ENCODE results near the gene FILIP1. TPM values are rescaled to one million over a fixed set of nuclear protein-coding genes. Genes with fewer than 3 reads are reported as not detected.

FILIP1 gene
- total RNA-seq, 4 donors from 2014 or later, result 2.2 to 9.3 (median 5.1) TPM

DNA sequence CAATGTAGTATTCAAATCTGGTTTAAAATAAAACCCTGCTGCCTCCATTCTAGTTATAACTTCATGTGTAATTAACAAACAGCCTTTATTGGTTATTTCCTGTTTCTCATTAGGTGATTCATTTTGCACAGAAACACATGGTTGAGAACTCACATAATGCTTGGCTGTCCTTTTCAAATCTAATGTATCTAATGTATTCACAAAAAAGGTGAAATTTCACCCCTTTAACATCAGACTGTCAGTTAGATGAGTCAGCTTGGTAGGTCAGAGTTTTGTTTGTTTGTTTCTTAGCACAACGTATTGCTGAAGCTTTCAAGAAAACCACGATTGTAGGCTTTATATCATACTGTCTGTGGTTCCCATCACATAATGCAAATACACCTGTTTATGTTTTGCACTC is 130.3 kb downstream of the FILIP1 start:
- Histone ChIP-seq H3K27ac (no peak overlapping the region), H3K9me3 (no peaks in the 10 kb centered on the region), H3K4me1 (peaks cover 0 to 3% of the 10 kb centered on the region in 2 donors), H3K27me3 (no peaks in the 10 kb centered on the region), H3K36me3 (no peaks in the 10 kb centered on the region), H3K4me3 (replicated peaks in 1 of 3) (no peak overlapping the region)
- 87 to 90% methylated on average over 2 of the region's 2 CpGs for WGBS, 2 donors
- intact Hi-C loops (cut with DNase I), result loop anchor here (10.0 kb wide), 1 partner anchor 161 kb away; no protein-coding TSS in a partner anchor
- no peak for TF ChIP-seq POLR2A (IDR thresholded peaks at IDR 0.05)
- TF ChIP-seq, protein P1, sequence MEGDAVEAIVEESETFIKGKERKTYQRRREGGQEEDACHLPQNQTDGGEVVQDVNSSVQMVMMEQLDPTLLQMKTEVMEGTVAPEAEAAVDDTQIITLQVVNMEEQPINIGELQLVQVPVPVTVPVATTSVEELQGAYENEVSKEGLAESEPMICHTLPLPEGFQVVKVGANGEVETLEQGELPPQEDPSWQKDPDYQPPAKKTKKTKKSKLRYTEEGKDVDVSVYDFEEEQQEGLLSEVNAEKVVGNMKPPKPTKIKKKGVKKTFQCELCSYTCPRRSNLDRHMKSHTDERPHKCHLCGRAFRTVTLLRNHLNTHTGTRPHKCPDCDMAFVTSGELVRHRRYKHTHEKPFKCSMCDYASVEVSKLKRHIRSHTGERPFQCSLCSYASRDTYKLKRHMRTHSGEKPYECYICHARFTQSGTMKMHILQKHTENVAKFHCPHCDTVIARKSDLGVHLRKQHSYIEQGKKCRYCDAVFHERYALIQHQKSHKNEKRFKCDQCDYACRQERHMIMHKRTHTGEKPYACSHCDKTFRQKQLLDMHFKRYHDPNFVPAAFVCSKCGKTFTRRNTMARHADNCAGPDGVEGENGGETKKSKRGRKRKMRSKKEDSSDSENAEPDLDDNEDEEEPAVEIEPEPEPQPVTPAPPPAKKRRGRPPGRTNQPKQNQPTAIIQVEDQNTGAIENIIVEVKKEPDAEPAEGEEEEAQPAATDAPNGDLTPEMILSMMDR (IDR thresholded peaks at IDR 0.05), result no peak
- DNase-seq, result no peak

DNA sequence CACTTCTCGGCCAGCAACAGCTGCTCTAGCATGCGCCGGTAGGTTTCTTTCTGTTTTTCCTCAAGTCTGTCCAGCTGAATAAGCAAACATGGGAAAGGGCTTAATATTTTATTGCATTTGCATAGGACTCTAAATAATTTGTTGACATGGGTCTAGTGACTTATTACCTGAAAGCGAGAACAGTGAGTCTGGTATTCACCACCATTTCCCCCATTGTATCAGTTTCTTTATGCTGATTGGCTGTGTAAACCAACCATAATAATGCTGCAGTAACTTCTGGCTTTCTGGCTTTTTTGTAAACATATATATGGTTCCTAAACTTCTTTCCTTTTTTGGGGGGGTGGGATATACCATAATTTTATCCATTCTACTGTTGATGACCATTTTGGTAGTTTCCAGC is 140.0 kb downstream of the FILIP1 start:
- no peaks in the 10 kb centered on the region for H3K9me3 ChIP-seq
- no peak for DNase-seq
- 97 to 98% methylated on average over 4 of the region's 4 CpGs for WGBS, 2 donors
- intact Hi-C loops (cut with DNase I), result no loop called here
- no peaks in the 10 kb centered on the region for H3K27me3 ChIP-seq
- H3K4me3 ChIP-seq (replicated peaks in 1 of 3), result no peak overlapping the region
- H3K4me1 ChIP-seq, result peaks cover 6 to 12% of the 10 kb centered on the region in 2 donors
- TF ChIP-seq, protein P1 (IDR thresholded peaks at IDR 0.05), result no peak
- TF ChIP-seq POLR2A (IDR thresholded peaks at IDR 0.05), result no peak
- no peak overlapping the region for H3K27ac ChIP-seq
- no peaks in the 10 kb centered on the region for H3K36me3 ChIP-seq

DNA sequence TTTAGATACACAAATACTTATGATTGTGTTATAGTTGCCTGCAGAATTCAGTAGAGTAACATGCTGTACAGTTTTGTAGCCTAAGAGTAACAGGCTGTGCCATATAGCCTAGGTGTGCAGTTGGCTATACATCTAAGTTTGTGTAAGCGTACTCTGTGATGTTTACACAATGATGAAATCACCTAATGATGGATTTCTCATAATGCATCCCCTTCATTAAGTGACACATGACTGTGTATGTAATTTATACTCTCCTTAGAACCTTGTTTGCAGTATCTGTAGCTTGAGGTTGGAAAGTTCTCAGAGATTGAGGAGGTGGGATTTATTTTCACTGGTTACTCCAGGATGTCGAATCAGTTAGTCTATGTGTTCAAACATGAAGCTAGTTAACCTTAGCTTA is 142.0 kb downstream of the FILIP1 start:
- Histone ChIP-seq H3K27me3 (no peaks in the 10 kb centered on the region), H3K4me3 (replicated peaks in 1 of 3) (no peak overlapping the region), H3K36me3 (no peaks in the 10 kb centered on the region), H3K27ac (no peak overlapping the region), H3K4me1 (peaks cover 6 to 13% of the 10 kb centered on the region in 2 donors), H3K9me3 (no peaks in the 10 kb centered on the region)
- intact Hi-C loops (cut with DNase I), result no loop called here
- no peak for TF ChIP-seq POLR2A (IDR thresholded peaks at IDR 0.05)
- TF ChIP-seq, protein P1 (IDR thresholded peaks at IDR 0.05), result no peak
- DNase-seq, result no peak
- WGBS, 2 donors, result 83 to 87% methylated on average over 2 of the region's 2 CpGs

DNA sequence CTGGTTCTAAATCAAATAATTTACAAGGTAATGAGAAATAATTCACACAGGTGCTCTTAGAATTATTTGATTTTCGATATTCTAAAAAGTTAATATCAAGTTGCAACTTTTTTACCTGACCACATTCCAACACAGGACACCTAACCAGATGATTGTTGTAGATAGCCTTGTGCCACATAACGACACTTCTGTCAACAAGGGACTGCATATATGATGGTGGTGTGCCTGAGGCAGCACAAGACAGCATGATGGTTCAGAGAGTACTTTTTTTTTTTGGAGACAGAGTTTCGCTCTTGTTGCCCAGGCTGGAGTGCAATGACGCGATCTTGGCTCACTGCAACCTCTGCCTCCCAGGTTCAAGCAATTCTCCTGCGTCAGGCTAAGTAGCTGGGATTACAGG is 142.8 kb downstream of the FILIP1 start:
- Histone ChIP-seq H3K27me3 (no peaks in the 10 kb centered on the region), H3K36me3 (no peaks in the 10 kb centered on the region), H3K4me1 (peaks cover 6 to 13% of the 10 kb centered on the region in 2 donors), H3K27ac (no peak overlapping the region), H3K9me3 (no peaks in the 10 kb centered on the region), H3K4me3 (replicated peaks in 1 of 3) (no peak overlapping the region)
- TF ChIP-seq, protein P1 (IDR thresholded peaks at IDR 0.05), result no peak
- TF ChIP-seq POLR2A (IDR thresholded peaks at IDR 0.05), result no peak
- 88 to 94% methylated on average over 6 of the region's 6 CpGs for WGBS, 2 donors
- intact Hi-C loops (cut with DNase I), result no loop called here
- DNase-seq, result no peak

DNA sequence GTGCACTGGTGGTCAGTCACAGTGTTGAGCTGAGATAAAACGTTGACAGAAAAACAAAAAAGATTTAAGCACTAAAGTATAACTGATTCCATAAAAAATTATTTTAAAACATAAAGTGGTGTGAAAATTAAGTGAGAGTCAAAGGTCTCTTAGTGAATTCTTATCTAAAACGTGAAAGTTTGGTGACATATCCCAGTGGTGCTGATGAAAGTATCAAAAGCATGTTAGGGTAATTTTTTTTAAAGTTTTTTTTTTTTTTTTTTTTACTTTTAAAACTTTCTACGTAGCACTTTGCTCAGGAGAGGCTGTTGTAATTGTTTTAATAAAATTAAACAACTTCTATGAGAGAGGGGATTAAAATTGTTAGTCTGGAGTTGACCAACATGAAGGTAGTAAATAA is 143.4 kb downstream of the FILIP1 start:
- Histone ChIP-seq H3K9me3 (no peaks in the 10 kb centered on the region), H3K27ac (no peak overlapping the region), H3K36me3 (no peaks in the 10 kb centered on the region), H3K4me1 (peaks cover 6 to 13% of the 10 kb centered on the region in 2 donors), H3K27me3 (no peaks in the 10 kb centered on the region), H3K4me3 (replicated peaks in 1 of 3) (peak overlapping the region in 1 of 3 donors; percentile 23)
- TF ChIP-seq, protein P1 (IDR thresholded peaks at IDR 0.05), result no peak
- no peak for TF ChIP-seq POLR2A (IDR thresholded peaks at IDR 0.05)
- 47 to 52% methylated on average over 3 of the region's 3 CpGs for WGBS, 2 donors
- intact Hi-C loops (cut with DNase I), result no loop called here
- no peak for DNase-seq
